ENCODE measurements around the gene PDCD10.

Gene PDCD10

GRCh38 chr3:167711439-167711838 is 23.3 kb downstream of the PDCD10 start:
- H3K4me3 ChIP-seq (ENCODE audit: low read length), result no peak overlapping the region
- TF ChIP-seq CTCF (conservative IDR thresholded peaks at IDR 0.05; ENCODE audit: low read length), result no peak
- no peak for DNase-seq (ENCODE audit: low read depth)

DNA sequence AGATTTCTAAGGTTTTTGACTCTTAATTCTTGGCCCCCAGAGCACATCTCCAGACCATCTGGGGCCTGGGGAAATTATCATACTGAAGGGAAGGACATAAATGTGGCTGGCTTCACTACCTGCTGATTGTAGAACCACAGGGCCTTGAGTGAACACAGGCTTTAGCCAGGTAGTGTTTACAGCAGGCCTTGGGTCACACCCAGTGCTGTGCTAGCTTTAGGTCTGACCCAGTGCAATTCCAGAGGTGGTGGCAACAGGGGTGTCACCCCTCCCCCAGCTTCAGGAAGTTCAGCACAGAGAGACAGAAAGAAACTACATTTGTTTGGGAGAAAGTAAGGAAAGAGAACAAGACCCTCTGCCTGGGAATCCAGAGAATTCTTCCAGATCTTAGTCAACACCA is 24.1 kb downstream of the PDCD10 start:
- DNase-seq (ENCODE audit: low read depth), result no peak
- no peak for TF ChIP-seq CTCF (conservative IDR thresholded peaks at IDR 0.05; ENCODE audit: low read length)
- H3K4me3 ChIP-seq (ENCODE audit: low read length), result no peak overlapping the region

- no peak overlapping the region for H3K4me3 ChIP-seq (ENCODE audit: low read length)
- TF ChIP-seq CTCF (conservative IDR thresholded peaks at IDR 0.05; ENCODE audit: low read length), result no peak
- DNase-seq (ENCODE audit: low read depth), result no peak
Measured at GRCh38 chr3:167709690-167710089, 25.0 kb downstream of the PDCD10 start.

DNA sequence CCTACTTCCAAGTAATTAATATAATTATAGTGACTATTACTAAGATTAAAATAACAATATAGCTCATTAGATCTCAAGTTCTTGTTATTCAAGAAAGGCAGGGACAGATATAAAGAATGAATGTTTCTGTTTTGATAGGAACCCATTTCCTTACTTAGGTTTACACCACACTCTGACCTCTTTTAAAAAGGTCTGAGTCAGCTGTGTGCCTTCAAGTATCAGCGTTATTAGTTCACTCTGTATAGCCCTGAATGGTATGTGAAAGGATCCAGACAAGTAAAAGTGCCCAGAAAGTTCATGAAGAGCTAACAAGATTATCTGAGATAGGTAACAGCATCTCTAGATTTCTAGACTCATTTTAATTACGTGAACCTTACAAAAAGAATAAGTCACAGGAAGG is 28.9 kb downstream of the PDCD10 start:
- H3K4me3 ChIP-seq (ENCODE audit: low read length), result no peak overlapping the region
- no peak for DNase-seq (ENCODE audit: low read depth)
- no peak for TF ChIP-seq CTCF (conservative IDR thresholded peaks at IDR 0.05; ENCODE audit: low read length)

- TF ChIP-seq CTCF (conservative IDR thresholded peaks at IDR 0.05; ENCODE audit: low read length), result no peak
- H3K4me3 ChIP-seq (ENCODE audit: low read length), result no peak overlapping the region
- no peak for DNase-seq (ENCODE audit: low read depth)
Measured at GRCh38 chr3:167700926-167701325, 33.8 kb downstream of the PDCD10 start.

DNA sequence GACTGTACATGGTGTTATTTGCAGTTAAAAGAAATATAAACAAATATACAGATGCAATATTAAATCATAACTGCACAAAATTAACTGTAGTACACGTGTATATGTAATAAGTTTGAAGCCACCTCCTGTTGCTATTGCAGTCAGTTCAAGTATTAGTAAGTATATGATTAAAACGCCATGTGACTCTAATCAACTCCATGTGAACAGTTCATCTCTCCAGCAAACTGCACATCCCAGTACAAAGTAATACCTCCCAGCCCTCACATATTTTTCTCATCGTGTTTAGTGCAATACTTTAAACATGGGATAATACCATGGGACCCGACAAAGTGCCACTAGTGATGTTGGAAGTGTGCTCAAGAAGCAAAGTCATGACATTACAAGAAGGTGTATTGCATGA is 34.6 kb downstream of the PDCD10 start:
- peak; percentile 34 for DNase-seq (ENCODE audit: low read depth)
- H3K4me3 ChIP-seq (ENCODE audit: low read length), result no peak overlapping the region
- no peak for TF ChIP-seq CTCF (conservative IDR thresholded peaks at IDR 0.05; ENCODE audit: low read length)

GRCh38 chr3:167694121-167694520 is 40.6 kb downstream of the PDCD10 start:
- H3K4me3 ChIP-seq (ENCODE audit: low read length), result no peak overlapping the region
- no peak for DNase-seq (ENCODE audit: low read depth)
- no peak for TF ChIP-seq CTCF (conservative IDR thresholded peaks at IDR 0.05; ENCODE audit: low read length)

Measured in AG10803 (cell line).